Peyer's patch (tissue), 4 donors: ENCODE measurements around the gene AKAP12.

Experiments used
- POLR2A ChIP-seq, 2 donors: fragments of 450-650 bp; IDR thresholded peaks; one replicate each; pipeline ENCODE4 v1.5.1; 2017; ENCODE audit warnings: antibody characterized with exemption in 2 of 2, mild to moderate bottlenecking in 2 of 2, moderate library complexity in 2 of 2
- TF ChIP-seq, protein P1 (sequence below), 6 experiments: fragments of 450-650 bp in 4 of 6; fragments of 200-600 bp in 2 of 6; sonication (generic) in 1 of 6; IDR thresholded peaks; one replicate each; pipeline ENCODE4 v1.5.1; 2017 to 2019; ENCODE audit warnings: antibody characterized with exemption in 6 of 6, mild to moderate bottlenecking in 3 of 6, moderate library complexity in 1 of 6

DNA sequence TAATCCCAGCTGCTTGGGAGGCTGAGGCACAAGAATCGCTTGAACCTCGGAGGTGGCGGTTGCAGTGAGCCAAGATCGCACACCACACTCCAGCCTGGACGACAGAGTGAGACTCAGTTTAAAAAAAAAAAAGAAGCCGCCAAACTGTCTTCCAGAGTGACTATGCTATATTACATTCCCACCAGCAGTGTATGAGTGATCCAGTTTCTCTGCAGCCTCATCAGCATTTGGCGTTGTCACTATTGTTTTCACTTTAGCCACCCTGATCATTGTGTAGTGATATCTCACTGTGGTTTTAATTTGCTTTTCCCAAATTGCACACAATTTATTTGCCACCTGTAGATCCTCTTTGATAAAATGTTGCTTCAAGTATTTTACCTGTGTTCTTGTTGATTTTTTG, 6.0 kb upstream of the AKAP12 start:
- TF ChIP-seq, protein P1, sequence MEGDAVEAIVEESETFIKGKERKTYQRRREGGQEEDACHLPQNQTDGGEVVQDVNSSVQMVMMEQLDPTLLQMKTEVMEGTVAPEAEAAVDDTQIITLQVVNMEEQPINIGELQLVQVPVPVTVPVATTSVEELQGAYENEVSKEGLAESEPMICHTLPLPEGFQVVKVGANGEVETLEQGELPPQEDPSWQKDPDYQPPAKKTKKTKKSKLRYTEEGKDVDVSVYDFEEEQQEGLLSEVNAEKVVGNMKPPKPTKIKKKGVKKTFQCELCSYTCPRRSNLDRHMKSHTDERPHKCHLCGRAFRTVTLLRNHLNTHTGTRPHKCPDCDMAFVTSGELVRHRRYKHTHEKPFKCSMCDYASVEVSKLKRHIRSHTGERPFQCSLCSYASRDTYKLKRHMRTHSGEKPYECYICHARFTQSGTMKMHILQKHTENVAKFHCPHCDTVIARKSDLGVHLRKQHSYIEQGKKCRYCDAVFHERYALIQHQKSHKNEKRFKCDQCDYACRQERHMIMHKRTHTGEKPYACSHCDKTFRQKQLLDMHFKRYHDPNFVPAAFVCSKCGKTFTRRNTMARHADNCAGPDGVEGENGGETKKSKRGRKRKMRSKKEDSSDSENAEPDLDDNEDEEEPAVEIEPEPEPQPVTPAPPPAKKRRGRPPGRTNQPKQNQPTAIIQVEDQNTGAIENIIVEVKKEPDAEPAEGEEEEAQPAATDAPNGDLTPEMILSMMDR (IDR thresholded peaks at IDR 0.05): no peak
- TF ChIP-seq POLR2A (IDR thresholded peaks at IDR 0.05): no peak
